Measurements from ENCODE around the gene LAPTM4A. TPM values are rescaled to one million over a fixed set of nuclear protein-coding genes. Genes with fewer than 3 reads are reported as not detected.

LAPTM4A gene
- total and polyA plus RNA-seq, 10 of the 15 experiments (the other 5 are each of a cell fraction or from before 2014, with no cell fraction given), result 17.8 to 107 (median 45.8) TPM

- TF ChIP-seq CEBPZ (IDR thresholded peaks at IDR 0.05; ENCODE audit: low read depth, low read length), result no peak
- TF ChIP-seq BCL11A (IDR thresholded peaks at IDR 0.05; ENCODE audit: low read depth, low read length), result no peak
- TF ChIP-seq SIN3A (IDR thresholded peaks at IDR 0.05; ENCODE audit: low read depth, low read length), result no peak
Measured at GRCh38 chr2:20072436-20073158, 21.2 kb upstream of the LAPTM4A start (continued).

- ChIA-PET CTCF (no interaction called here), POLR2A (no interaction called here), RAD21 (ENCODE audit: unreplicated experiment) (interaction anchor here (1.2 kb wide), 1 partner anchor 56 kb away, joined by 3 read pairs; no protein-coding TSS in a partner anchor), SMC1A (ENCODE audit: uncharacterized antibody, unreplicated experiment) (interaction anchor here (0.5 to 1.8 kb wide), 2 partner anchors 34 to 56 kb away, joined by 3 to 8 read pairs; no protein-coding TSS in a partner anchor)
- no peaks in the 10 kb centered on the region; a peak in 1 of 4 replicates for H3K27me3 ChIP-seq (replicated peaks in 1 of 2; ENCODE audit: control insufficient read depth in 2 of 2, insufficient read depth in 2 of 2, low read length in 1 of 2)
- no peak overlapping the region for H3K27ac ChIP-seq (ENCODE audit: control insufficient read depth, insufficient read depth)
- H3K9ac ChIP-seq (ENCODE audit: control insufficient read depth, insufficient read depth, low read length), result no peak overlapping the region
- ATAC-seq (no peak), DNase-seq (ENCODE audit: low read depth, low spot score) (no peak), FAIRE-seq (no peak)
- TF ChIP-seq IKZF1 (conservative IDR thresholded peaks at IDR 0.05) (no peak), BMI1 (IDR thresholded peaks at IDR 0.05; ENCODE audit: borderline replicate concordance) (no peak), TCF3 (IDR thresholded peaks at IDR 0.05; ENCODE audit: borderline replicate concordance, insufficient read depth, low read depth, low read length) (no peak), CEBPZ (IDR thresholded peaks at IDR 0.05; ENCODE audit: low read depth, low read length) (no peak), CREB1 (IDR thresholded peaks at IDR 0.05; ENCODE audit: low read depth) (no peak), EZH2 (IDR thresholded peaks at IDR 0.05; ENCODE audit: borderline replicate concordance, control insufficient read depth, low read depth, low read length) (no peak), TCF12 (IDR thresholded peaks at IDR 0.05; ENCODE audit: low read depth, low read length) (no peak)
- in situ Hi-C loops (cut with MboI) (no loop called here), intact Hi-C loops (cut with micrococcal nuclease; ENCODE audit: unreplicated experiment) (no loop called here)
- no peak overlapping the region for H3K4me2 ChIP-seq (ENCODE audit: control insufficient read depth, insufficient read depth)
- no peaks in the 10 kb centered on the region for H3K4me1 ChIP-seq (ENCODE audit: control insufficient read depth, insufficient read depth, low read length)
- no peaks in the 10 kb centered on the region for H3K79me2 ChIP-seq (ENCODE audit: control insufficient read depth, insufficient read depth, low read length)
- 70% methylated on average over 14 of the region's 14 CpGs for WGBS (ENCODE audit: insufficient coverage, insufficient replicate concordance, low lambda C conversion rate, missing lambda C conversion rate)
- no peak overlapping the region for H3K4me3 ChIP-seq
- no peaks in the 10 kb centered on the region for H4K20me1 ChIP-seq (ENCODE audit: control insufficient read depth, insufficient read depth)
- BruUV-seq (replicated peaks), result no TSS peak
- no peaks in the 10 kb centered on the region for H3K9me3 ChIP-seq (replicated peaks; ENCODE audit: control insufficient read depth, insufficient read depth, low read length)
- H3K36me3 ChIP-seq (ENCODE audit: control insufficient read depth in 2 of 2, insufficient read depth in 2 of 2, low read length in 1 of 2), result no peaks in the 10 kb centered on the region
- no peak overlapping the region for H2AFZ ChIP-seq (ENCODE audit: control insufficient read depth, low read depth, low read length)
Measured at GRCh38 chr2:20071397-20072383, 20.3 kb upstream of the LAPTM4A start.
